HepG2 (cell line): ENCODE data around the gene MARK2. TPM values are rescaled to one million over a fixed set of nuclear protein-coding genes. Genes with fewer than 3 reads are reported as not detected.

Source experiments
- ATAC-seq: fragments of 200-7000 bp; cut with Tn5 transposase; 3 replicates; pipeline ENCODE4 v1.9.1; 2020; ENCODE audit warnings: mild to moderate bottlenecking, moderate library complexity
- BruUV-seq: library from RNA; stranded (reverse); fragments of 400-500 nt; replicated peaks from 2 replicates; lab custom pipeline; 2021; lab: Mats Ljungman, UMichigan
- CTCF ChIA-PET: fragments of 300-600 bp; formaldehyde crosslinking; extraction: SDS; loops from one replicate; lab custom pipeline; 2021; ENCODE audit warnings: low total read pairs, inconsistent platforms, low intra/inter-chr PET ratio; lab: Yijun Ruan, JAX
- POLR2A ChIA-PET: fragments of 350-600 bp; sonication (Branson Sonifier 250); formaldehyde crosslinking; loops from one replicate; lab custom pipeline; 2020; ENCODE audit warnings: antibody characterized with exemption, inconsistent platforms; lab: Yijun Ruan, JAX
- DNase-seq: peaks from one replicate; pipeline ENCODE4 v3.0.0-alpha.2; 2015; ENCODE audit warnings: low spot score
- FAIRE-seq: peaks from 3 replicates; lab custom pipeline; 2011; peaks lifted over from hg19 to GRCh38; lab: Jason Lieb, UNC
- H2AFZ ChIP-seq: one replicate; pipeline ENCODE4 v1.6.1; 2011; ENCODE audit warnings: low read length, inconsistent platforms
- H3K27ac ChIP-seq: fragments of 300-600 bp; 3 replicates; pipeline ENCODE4 v1.8.0; 2011; ENCODE audit warnings: mixed run types, mild to moderate bottlenecking, mixed read lengths, low read length, inconsistent platforms; ENCODE audit not compliant: insufficient read depth; ENCODE audit errors: extremely low read length
- H3K27me3 ChIP-seq, 2 experiments: fragments of 200-600 bp in 1 of 2; 2 replicates in 1 of 2; 3 replicates in 1 of 2; pipeline versions ENCODE4 v1.6.0 to v1.8.0; 2011; ENCODE audit warnings: low read length in 2 of 2, mild to moderate bottlenecking in 2 of 2, moderate library complexity in 2 of 2, inconsistent platforms in 1 of 2; ENCODE audit not compliant: insufficient read depth in 2 of 2, control insufficient read depth in 1 of 2
- H3K36me3 ChIP-seq, 2 experiments: fragments of 200-600 bp in 1 of 2; replicated peaks in 1 of 2; 2 replicates in 1 of 2; 3 replicates in 1 of 2; pipeline versions ENCODE4 v1.5.1 to v1.8.0; 2011; ENCODE audit warnings: low read length in 2 of 2, inconsistent platforms in 1 of 2; ENCODE audit not compliant: insufficient read depth in 2 of 2, control insufficient read depth in 1 of 2
- H3K4me1 ChIP-seq: 2 replicates; pipeline ENCODE4 v1.5.1; 2012; ENCODE audit warnings: low read length, inconsistent platforms; ENCODE audit not compliant: insufficient read depth
- H3K4me2 ChIP-seq: 2 replicates; pipeline ENCODE4 v1.6.0; 2011; ENCODE audit warnings: low read depth, low read length, inconsistent platforms
- H3K4me3 ChIP-seq, 3 experiments: fragments of 200-600 bp in 1 of 3; sonication (generic), shearing (Covaris generic) in 1 of 3; replicated peaks in 1 of 3; 2 replicates each; pipeline ENCODE4 v1.5.1; 2011 to 2016; ENCODE audit warnings: low read length in 3 of 3, inconsistent platforms in 2 of 3, low read depth in 2 of 3, mild to moderate bottlenecking in 2 of 3, control low read depth in 1 of 3, mixed read lengths in 1 of 3; ENCODE audit not compliant: insufficient read depth in 1 of 3
- H3K79me2 ChIP-seq: one replicate; pipeline ENCODE4 v1.6.1; 2011; ENCODE audit warnings: low read length, inconsistent platforms; ENCODE audit not compliant: insufficient read depth
- H3K9ac ChIP-seq: 2 replicates; pipeline ENCODE4 v1.6.0; 2011; ENCODE audit warnings: mild to moderate bottlenecking, low read depth, low read length, inconsistent platforms; ENCODE audit not compliant: insufficient read depth
- H3K9me3 ChIP-seq: 2 replicates; pipeline ENCODE4 v1.5.1; 2012; ENCODE audit warnings: mild to moderate bottlenecking, low read length
- H4K20me1 ChIP-seq: 2 replicates; pipeline ENCODE4 v1.6.0; 2011; ENCODE audit warnings: inconsistent platforms, mild to moderate bottlenecking, low read length, moderate library complexity; ENCODE audit not compliant: insufficient read depth
- HNRNPL ChIP-seq: fragments of 200-400 bp; formaldehyde crosslinking; IDR thresholded peaks from 2 replicates; pipeline ENCODE4 v1.6.1; 2017; ENCODE audit warnings: mild to moderate bottlenecking, low read depth, low read length
- ZBTB33 ChIP-seq: sonication (generic); formaldehyde crosslinking; IDR thresholded peaks from 2 replicates; pipeline ENCODE4 v1.4.0; 2020; ENCODE audit warnings: missing genetic modification reagents
- ZBTB49 ChIP-seq: sonication (generic); formaldehyde crosslinking; IDR thresholded peaks from 2 replicates; pipeline ENCODE4 v1.4.0; 2020; ENCODE audit warnings: missing genetic modification reagents, borderline replicate concordance
- ZNF335 ChIP-seq: sonication (generic); formaldehyde crosslinking; IDR thresholded peaks from 2 replicates; pipeline ENCODE4 v1.4.0; 2020; ENCODE audit warnings: missing genetic modification reagents
- WGBS: methylation state at CpG from one replicate; pipeline ENCODE4 v1.1.6; 2017; ENCODE audit warnings: low lambda C conversion rate; 5-methylcytosine and 5-hydroxymethylcytosine counted together
- in situ Hi-C: cut with HindIII; loops from 2 replicates; pipeline ENCODE4 v1.10.0; 2017; ENCODE audit warnings: low pct_unique_long_range_greater_than_20kb; ENCODE audit not compliant: extremely low pct_ligation_motif_present
- intact Hi-C: fragments of 100-400 bp; cut with micrococcal nuclease; formaldehyde crosslinking; loops from one replicate; pipeline ENCODE4 v1.10.0; 2022; ENCODE audit not compliant: unreplicated experiment
- polyA plus RNA-seq, 8 experiments: library from polyadenylated mRNA; depleted of rRNA in 3 of 8; stranded (reverse) in 7 of 8; unstranded in 1 of 8; fragments of >200 nt; fragmentation: Illumina TruSeq in 4 of 8; extraction: Trizol in 4 of 8; gene quantifications; 2 replicates each; pipeline versions ENCODE4 v1.2.1 to v1.2.3, GENCODE V29; 2011 to 2016; ENCODE audit warnings: low read depth in 4 of 8, missing spikeins in 1 of 8, mixed read lengths in 1 of 8; ENCODE audit not compliant: insufficient read depth in 1 of 8
- total RNA-seq, 5 experiments: library from RNA; depleted of rRNA; stranded (reverse); fragments of >200 nt; fragmentation: Illumina TruSeq; extraction: Trizol; gene quantifications; 2 replicates each; pipeline ENCODE4 v1.2.3, GENCODE V29; 2016; ENCODE audit warnings: low read depth in 1 of 5

MARK2 gene
- total and polyA plus RNA-seq, 2 of the 13 experiments (the other 11 are each of a cell fraction or from before 2014, with no cell fraction given): 13.5 to 13.9 TPM

- DNase-seq: no peak
- no peak overlapping the region for H2AFZ ChIP-seq
- peaks cover 0 to 2% of the 10 kb centered on the region in 2 experiments; a peak in 3 of 5 replicates for H3K36me3 ChIP-seq
- H3K9ac ChIP-seq: no peak overlapping the region
- peak; percentile 79; the same call in 1 of the 2 replicates for TF ChIP-seq ZBTB33
- TF ChIP-seq HNRNPL: 0 out of 2 replicates have a peak, but pooled peaks have one; percentile 33
- no peak for TF ChIP-seq ZBTB49 (CRISPR knock-in tag)
- no peak for TF ChIP-seq ZNF335 (CRISPR knock-in tag)
- TF ChIP-seq, all 625 proteins: peak for 2
- no peaks in the 10 kb centered on the region for H3K79me2 ChIP-seq
- ChIA-PET CTCF (no interaction called here), POLR2A (no interaction called here)
- in situ Hi-C loops (loop anchor here (10.0 kb wide), 1 partner anchor 150 kb away; the partner anchor contains the start of gene ZFTA), intact Hi-C loops (no loop called here)
- H3K27ac ChIP-seq: no peak overlapping the region
- WGBS: 84% methylated on average over 7 of the region's 20 CpGs
- H3K4me2 ChIP-seq: peak overlapping the region; percentile 96; the same call in 1 of the 2 replicates
- no peaks in the 10 kb centered on the region; a peak in 2 of 5 replicates for H3K27me3 ChIP-seq
- no peak overlapping the region; a peak in 1 of 6 replicates for H3K4me3 ChIP-seq
- FAIRE-seq: no peak
- no TSS peak for BruUV-seq
- peaks cover 31% of the 10 kb centered on the region for H3K4me1 ChIP-seq
- H4K20me1 ChIP-seq: no peaks in the 10 kb centered on the region
- H3K9me3 ChIP-seq: no peaks in the 10 kb centered on the region
- no peak for ATAC-seq
Measured at GRCh38 chr11:63914896-63915691, 76.2 kb downstream of the MARK2 start.
